ENCODE data around the gene HFE.
A peak's percentile ranks its signal among the peaks of the same experiment; 100 is the strongest.
"Not testable (repeated sequence)": the region's sequence is repeated elsewhere in the genome, so short reads cannot be mapped to it uniquely, and the experiment has no call there.

HFE gene

GRCh38 chr6:26113570-26113969, 26.3 kb downstream of the HFE start:
- DNase-seq (ENCODE audit: low read depth in 2 of 2): no peak

- no peak for DNase-seq (ENCODE audit: low read depth in 2 of 2)
These were observed 28.0 kb downstream of the HFE start for GRCh38 chr6:26115226-26115625.

- DNase-seq (ENCODE audit: low read depth in 2 of 2): no peak
These were observed 29.0 kb downstream of the HFE start for GRCh38 chr6:26116267-26116666.

- DNase-seq (ENCODE audit: low read depth in 2 of 2): no peak
These were observed 31.8 kb downstream of the HFE start for GRCh38 chr6:26118999-26119398.

GRCh38 chr6:26120115-26120514, 32.9 kb downstream of the HFE start:
- not testable (repeated sequence) for DNase-seq (ENCODE audit: low read depth in 2 of 2)

- no peak for DNase-seq (ENCODE audit: low read depth in 2 of 2)
These were observed 33.5 kb downstream of the HFE start for GRCh38 chr6:26120807-26121140.

- no peak for DNase-seq (ENCODE audit: low read depth in 2 of 2)
These were observed 34.1 kb downstream of the HFE start for GRCh38 chr6:26121141-26122004.

- DNase-seq (ENCODE audit: low read depth in 2 of 2): no peak
These were observed 34.8 kb downstream of the HFE start for GRCh38 chr6:26122005-26122388.

GRCh38 chr6:26122402-26122792, 35.2 kb downstream of the HFE start:
- DNase-seq (ENCODE audit: low read depth in 2 of 2): no peak

- DNase-seq (ENCODE audit: low read depth in 2 of 2): peak; percentile 81 to 84
These were observed 35.8 kb downstream of the HFE start for GRCh38 chr6:26122793-26123674.

GRCh38 chr6:26123675-26123946, 36.4 kb downstream of the HFE start:
- DNase-seq (ENCODE audit: low read depth in 2 of 2): peak; percentile 72 to 75

- peak; percentile 65 to 71 for DNase-seq (ENCODE audit: low read depth in 2 of 2)
These were observed 36.9 kb downstream of the HFE start for GRCh38 chr6:26123947-26124780.

GRCh38 chr6:26124781-26125685, 37.8 kb downstream of the HFE start:
- no peak for DNase-seq (ENCODE audit: low read depth in 2 of 2)

GRCh38 chr6:26126394-26127235, 39.4 kb downstream of the HFE start:
- no peak for DNase-seq (ENCODE audit: low read depth in 2 of 2)

- no peak for DNase-seq (ENCODE audit: low read depth in 2 of 2)
These were observed 41.0 kb downstream of the HFE start for GRCh38 chr6:26128013-26128771.

- no peak for DNase-seq (ENCODE audit: low read depth in 2 of 2)
These were observed 42.4 kb downstream of the HFE start for GRCh38 chr6:26129656-26130055.

GRCh38 chr6:26130581-26131249, 43.5 kb downstream of the HFE start:
- DNase-seq (ENCODE audit: low read depth in 2 of 2): no peak

GRCh38 chr6:26131618-26132017, 44.4 kb downstream of the HFE start:
- no peak for DNase-seq (ENCODE audit: low read depth in 2 of 2)

- DNase-seq (ENCODE audit: low read depth in 2 of 2): no peak
These were observed 46.5 kb downstream of the HFE start for GRCh38 chr6:26133730-26134129.

Measured in stimulated activated CD8-positive, alpha-beta memory T cell treated with anti-CD3 and anti-CD28 coated beads, Interleukin-15, amount 100 ng/mL, for 48 hours (primary cell).